Middle frontal gyrus (tissue), 1 donor: ENCODE results near the gene FN1.
"Not testable (repeated sequence)": the region's sequence is repeated elsewhere in the genome, so short reads cannot be mapped to it uniquely, and the experiment has no call there.

Experiments used
- DNase-seq: peaks from one replicate; pipeline ENCODE4 v3.0.0-alpha.2; 2015; ENCODE audit warnings: low spot score; ENCODE audit errors: extremely low spot score

Gene FN1

DNA sequence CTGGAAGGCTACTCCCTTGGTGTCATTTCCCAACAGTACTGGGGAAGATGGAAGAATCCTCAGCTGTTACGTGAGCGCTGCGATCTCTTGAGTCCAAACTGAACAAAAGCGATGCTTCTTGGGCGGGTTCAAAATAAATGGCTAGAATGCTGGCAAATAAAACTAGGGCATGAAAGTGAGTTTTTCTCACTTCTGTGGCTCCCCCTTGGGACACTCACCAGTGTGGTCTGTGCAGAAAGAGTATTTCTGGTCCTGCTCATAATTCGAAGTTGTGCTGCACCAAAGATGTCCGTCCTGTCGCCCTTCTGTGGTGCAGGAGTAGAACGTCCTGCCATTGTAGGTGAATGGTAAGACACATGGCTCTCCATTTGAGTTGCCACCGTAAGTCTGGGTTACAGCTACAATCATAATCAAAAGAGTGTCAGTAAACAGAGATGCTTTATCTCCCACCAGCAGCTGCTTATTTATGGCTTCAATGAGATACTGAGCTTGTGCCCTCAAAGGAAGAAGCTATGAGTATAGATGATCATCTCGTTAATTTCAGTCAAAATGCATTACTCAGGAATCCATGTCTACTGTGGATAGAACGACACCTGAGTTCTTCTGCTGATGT is 11.8 kb downstream of the FN1 start:
- no peak for DNase-seq

DNA sequence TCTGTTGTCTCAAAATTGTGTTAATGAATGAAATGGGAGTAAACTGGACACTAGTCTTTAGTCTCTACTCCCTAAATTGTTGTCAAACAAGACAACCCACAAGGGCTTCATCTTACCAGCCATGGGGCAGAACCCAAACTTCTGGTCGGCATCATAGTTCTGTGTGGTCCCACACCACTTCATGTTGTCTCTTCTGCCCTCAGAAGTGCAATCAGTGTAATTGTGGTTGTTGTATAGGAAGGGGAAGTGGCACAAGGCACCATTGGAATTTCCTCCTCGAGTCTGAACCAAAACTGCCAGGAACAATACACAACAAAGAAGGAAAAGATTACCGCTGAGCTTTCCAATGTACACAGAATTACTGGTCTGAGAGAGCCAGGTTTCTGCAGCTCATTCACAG is 12.6 kb downstream of the FN1 start:
- DNase-seq: no peak

DNA sequence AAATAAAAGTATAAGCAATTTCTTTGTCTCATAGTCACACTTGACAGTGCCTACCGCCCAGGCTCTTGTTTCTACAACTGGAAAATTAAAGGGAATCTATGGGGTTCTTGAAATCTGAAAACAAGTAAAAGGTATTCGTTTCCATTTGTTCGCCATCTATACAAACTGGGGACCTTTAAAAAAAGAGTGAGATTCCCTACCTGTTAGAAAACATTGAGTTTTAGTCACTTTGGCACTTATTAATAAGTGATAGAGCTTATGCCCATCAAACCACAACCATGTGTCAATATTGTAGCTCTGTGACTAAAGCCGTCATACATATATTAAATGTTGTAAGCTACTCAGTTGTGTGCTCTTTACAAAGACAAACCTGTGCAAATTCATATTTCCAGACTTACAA is 13.2 kb downstream of the FN1 start:
- no peak for DNase-seq

DNA sequence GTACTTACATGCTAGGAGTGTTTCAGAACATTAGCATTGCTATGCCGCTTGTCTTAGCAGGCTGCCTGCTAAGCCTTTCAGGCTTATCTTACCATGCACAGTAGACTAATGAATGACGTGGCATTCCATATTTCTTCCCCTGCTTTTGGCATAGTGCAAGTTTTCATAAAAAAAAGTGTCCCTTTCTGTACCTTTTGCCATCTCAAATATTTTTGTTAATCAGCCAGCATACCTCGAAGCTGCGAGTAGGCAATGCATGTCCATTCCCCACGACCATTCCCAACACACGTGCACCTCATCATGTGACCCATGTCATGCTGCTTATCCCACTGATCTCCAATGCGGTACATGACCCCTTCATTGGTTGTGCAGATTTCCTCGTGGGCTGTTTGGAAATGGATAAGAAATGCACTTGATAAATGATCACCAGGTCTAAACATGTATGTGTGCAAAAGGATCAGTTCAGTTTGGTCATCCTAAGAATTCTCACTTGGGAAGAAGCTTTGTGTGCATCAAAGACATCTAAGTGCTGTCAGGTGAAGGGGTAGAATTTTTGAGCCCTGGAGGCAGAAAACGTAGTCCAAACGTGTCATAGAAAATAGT is 13.9 kb downstream of the FN1 start:
- no peak for DNase-seq

DNA sequence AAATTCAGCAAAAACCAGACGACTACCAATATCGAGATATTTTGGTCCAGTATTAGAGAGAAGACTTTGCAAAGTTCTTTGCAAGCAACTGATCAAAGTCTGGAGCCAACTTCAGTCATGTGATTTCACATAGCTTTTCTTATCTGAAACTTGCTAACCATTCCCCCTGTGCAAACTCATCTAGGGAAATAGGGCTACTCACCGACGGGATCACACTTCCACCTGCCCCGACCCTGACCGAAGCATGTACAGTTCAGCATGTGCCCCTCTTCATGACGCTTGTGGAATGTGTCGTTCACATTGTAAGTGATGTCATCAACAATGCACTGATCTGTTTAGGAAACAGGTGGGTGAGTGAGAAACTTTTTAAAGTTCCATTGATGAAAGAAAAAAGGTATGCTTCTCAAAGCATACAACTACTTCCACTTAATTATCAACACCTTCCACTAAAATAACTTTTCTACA is 15.4 kb downstream of the FN1 start:
- no peak for DNase-seq

DNA sequence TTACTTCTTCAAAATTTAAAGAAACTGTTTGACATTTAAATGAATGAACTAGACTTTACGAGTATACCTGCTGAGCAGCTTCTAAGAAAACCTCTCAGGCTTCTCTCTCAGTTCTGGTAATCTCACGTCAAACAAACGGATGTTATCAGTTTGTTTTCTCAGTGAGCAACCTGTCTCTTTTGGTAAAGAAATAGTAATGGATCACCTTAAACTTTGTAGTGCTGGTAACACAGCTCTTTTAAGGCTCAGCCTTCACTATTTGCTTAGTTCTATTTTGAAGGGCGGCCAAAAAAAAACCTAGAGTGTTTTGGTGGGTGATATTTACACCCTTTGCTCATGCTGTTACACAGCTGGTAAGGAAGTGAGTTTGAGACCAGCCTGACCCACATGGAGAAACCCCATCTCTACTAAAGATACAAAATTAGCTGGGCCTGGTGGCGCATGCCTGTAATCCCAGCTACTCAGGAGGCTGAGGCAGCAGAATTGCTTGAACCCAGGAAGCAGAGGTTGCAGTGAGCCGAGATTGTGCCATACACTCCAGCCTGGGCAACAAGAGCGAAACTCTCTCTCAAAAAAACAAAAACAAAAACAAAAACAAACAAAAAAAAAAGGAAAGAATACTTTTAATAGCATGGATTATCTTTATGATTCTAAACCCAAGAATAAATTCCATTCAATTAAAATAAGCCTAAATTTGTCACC is 15.9 kb downstream of the FN1 start:
- DNase-seq: no peak

DNA sequence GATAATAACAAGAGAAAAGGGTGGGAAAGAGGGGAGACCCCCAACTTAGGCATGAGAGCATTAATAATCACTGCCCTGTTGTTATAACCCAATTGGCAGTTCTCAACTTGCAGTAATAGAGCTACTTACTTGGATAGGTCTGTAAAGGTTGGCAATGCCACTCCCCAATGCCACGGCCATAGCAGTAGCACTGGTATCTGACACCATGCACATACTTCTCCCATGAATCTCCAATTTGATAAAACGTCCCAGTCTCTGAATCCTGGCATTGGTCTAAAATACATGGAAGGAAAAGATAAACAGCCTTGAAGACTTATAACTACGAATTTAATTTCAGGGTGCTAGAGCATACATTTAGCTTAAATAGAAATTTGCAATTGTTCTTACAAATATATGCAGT is 16.8 kb downstream of the FN1 start:
- no peak for DNase-seq

DNA sequence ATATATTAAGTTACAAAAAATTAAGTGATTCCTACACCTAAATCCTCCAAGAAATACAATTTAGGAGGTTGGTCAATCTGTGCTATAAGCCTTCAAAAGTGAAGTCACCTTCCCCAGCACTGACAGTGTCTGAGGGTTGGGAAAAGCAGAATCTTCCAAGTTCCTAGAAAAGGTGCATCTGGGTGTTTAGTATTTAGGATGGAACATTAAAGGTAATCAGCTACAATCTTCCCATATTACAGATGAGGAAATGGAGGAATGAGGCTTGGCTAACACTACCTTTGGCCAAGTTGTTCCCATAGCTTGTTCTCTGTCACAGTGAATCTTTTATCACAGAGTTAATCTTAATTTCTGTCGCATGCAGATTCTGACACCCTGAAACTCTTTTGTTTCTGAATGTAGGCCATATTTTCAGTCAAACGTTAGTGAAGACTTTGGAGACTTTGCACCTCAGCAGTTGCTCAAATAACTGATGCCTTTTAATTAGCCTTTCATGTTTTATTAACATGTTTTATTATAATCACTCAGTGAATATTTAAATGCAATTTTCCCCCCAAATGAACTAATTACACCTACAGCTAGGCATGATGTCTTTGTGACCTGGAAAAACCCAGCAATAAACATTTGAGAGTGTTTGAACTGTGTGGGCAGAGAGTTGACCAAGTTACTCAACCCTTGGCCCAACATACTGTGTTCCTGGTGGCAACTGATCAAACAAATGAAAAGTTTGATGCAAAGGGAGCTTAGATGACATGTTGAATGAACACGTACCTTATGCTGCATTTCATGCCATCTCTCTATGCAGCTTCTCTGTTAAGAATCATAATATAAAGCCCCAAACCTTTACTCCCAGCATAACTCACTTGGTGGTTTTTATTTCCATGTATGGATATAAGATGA is 17.6 kb downstream of the FN1 start:
- DNase-seq: no peak

DNA sequence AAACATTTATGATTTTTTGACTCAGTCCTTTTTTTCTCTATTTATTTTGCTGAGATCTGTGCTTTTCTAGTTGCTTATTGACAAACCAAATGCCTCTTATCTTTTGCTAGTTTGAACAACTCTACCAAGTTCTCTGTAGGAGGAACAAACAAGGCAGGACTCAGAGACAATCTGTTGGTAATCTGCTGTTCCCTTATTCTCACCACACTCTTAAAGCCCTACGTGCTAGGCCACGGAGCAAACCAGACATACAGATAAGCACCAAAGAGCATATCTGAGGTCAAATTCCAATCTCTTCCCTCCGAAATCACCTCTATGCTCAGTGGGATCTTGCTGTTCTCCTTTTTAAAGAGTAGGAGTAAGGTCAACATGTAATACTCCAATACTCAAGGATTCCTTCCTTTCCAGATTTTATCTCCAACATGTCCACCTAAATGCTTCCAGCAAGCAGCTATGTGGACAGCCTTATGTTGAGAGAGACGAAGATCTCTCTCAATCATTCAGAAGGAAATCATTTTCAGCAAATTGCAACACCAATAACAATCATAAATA is 18.4 kb downstream of the FN1 start:
- no peak for DNase-seq

DNA sequence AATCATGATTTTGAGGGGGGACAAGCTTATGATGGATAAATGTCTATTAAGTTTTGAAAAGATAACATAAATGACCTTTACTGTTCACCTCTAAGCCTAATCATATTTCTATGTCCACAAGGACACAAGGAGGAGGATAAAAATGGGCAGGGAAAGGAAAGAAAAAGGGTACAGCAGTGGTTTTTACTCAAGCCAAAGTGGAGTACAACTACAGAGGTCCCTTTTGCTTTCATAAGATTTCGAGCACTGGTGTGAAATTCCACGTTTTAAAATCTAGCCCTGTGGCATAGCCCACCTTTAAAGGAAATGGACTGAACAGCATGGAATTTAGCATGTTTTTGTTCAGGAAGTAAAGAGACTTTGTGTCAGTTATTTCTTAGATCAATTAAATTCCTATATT is 19.2 kb downstream of the FN1 start:
- no peak for DNase-seq

DNA sequence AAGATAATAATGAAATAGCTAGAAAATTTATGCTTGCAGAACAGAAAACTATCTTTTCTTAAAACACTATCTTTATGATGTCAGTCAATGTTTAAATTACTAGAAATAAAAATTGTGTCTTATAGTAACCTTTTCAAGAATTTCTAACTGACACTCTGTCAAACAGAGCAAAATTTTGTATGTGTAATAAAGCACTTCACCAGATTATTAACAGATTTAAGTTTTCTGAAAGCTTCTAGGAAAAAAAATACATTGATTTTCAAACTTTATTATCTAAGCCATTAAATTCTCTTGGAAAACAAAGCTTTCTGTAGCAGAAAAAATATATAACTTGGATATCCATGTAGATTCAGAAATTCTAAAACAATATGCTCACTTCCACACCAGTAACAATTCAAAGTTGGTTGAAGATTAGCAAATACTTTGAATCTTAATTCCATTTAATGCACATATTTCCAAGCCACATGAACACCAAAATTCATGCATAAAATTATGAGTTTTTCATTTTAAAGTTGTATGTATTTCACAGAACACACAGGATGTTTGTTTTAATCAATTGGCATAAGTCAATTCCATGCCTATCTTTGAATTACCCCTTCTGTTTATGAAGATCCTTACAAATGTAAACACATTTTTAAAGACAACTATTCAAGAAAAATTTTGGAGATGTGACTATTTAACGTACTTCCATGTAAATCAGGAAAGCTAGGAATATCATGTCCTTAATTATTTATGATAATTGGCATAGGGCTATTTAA is 19.9 kb downstream of the FN1 start:
- DNase-seq: no peak

DNA sequence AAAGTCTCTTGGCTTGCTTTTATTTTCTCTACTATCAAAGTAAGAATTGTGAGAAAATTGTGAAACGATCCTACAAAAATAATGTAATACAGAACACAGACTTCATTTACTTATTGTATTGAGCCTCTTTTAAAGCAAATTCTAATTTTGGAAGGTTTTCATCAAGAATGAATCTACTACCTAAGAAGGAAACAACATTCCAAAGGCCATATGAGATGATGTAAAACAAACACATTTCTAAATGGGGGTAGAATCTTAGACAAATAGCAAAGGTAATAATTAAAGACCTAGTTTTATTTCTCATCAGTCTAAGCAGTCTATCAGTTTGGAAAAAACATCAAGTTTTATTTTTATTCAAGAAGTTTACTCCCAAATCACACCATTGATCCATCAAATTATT is 20.6 kb downstream of the FN1 start:
- DNase-seq: no peak

DNA sequence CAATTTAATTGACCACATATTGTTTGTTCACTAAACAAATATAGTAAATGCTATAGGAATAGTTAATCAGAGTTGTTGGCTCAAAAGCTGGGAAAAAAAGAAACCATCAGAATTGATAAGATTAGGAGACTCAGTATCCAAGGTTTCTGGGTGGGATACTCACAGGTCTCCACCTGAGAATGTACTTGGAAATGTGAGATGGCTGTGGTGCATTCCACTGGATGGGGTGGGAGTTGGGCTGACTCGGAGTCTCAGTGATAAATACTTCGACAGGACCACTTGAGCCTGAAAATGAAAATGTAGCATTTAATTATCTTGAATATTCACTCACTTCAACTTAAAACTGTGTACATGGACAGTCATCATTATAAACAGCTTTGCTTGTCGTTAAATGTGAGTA is 21.2 kb downstream of the FN1 start:
- DNase-seq: no peak

DNA sequence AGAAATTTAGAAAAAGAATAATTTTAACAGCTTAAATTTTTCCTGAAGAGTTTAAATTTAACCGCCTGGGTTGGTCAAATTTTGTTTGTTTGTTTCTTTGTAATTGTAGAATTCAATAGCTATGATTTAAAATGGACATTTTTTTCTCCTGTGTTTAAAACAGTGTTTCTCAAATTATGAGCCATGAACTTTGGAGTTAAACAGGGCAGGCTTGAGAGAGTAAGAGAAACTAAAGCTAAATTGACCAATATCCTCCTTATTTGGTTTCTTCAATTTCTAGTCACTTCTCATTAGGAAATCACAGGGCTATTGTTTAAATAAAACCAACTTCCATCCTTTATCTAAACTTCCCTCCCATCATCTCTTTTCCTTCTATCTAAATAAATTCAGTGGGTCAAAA is 21.9 kb downstream of the FN1 start:
- DNase-seq: no peak

DNA sequence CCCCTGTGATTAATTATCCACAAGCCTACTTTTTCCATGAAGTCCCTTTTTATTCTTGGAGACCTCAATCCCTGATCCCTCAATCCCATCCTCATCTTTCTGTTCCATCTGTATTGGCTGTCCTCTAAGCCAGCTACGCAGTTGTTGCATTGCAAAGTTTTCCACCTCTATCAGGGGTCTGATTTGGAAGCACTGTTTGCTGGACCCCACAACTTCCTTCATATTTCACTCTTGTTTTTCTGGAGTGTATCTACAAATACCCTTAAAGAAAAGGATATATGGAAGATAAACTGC is 22.4 kb downstream of the FN1 start:
- no peak for DNase-seq

DNA sequence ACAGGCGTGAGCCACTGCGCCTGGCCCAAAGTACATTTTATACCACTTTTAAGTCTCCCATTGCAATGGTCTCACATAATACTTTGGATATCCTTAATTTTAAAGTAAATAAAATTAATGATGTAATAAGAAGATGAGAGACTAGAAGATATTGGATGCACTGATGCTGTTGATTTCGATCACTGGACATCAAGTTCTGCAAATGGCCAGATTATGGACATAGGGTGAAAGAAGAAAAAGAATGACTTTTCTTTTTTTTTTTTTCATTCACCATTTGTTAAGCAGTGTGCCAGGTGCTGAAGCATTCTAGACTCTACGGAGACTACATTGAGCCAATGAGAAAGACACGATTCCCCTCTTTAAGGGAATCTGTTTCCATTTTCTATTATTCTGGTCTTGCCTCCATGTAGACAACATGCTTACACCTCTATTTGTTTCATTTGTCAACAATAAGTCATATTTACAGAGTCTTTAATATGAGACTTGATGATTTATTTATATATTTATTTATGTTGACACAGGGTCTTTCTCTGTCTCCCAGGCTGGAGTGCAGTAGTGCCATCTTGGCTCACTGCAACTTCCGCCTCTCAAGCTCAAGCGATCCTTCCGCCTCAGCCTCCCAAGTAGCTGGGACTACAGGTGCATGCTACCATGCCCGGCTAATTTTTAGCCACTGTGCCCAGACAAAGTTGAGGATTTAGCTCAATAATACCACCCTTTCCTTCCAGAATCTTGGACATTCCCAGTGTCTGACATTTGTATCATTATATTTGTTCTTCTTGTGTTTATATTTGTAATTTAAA is 23.7 kb downstream of the FN1 start:
- no peak for DNase-seq

DNA sequence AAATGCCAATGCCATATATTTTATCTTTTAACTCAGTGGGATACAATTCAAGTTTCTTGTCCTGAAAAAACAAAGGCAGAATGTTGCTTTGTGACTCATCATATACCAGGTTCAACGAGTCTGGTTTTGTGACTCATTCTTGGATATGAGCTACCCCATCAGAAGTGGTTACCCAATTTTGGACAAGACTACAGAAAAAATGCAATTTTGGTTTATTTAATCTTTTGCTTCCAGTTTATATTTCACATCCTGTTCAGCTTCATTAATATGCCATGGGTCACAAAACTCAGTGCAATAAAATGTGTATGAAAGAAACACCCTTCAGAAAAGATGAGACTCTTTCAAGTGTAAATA is 25.0 kb downstream of the FN1 start:
- DNase-seq: no peak

DNA sequence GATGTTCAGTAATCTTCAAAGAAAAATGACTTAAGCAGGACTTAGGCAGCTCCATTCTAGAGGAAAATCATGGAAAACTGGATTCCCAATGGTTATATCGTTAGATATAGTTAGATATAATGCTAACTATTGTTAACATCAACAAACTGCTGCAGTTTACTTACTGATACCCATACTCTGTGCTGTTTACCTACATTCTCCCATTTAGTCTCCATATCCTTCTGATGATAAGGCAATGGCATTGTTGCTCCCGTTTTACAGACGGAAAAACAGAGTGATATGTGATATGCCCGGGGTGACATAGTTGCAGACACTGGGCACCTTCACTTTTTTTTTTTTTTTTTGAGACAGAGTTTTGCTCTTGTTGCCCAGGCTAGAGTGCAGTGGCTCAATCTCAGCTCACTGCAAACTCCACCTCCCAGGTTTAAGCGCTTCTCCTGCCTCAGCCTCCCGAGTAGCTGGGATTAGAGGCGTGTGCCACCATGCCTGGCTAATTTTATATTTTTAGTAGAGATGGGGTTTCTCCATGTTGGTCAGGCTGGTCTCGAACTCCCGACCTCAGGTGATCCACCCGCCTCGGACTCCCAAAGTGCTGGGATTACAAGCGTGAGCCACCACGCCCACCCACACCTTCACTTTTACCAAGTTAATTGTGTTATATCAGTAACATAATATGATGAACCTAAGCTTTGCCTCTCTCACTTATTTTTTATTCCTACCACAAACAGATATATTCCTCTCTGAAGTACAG is 25.5 kb downstream of the FN1 start:
- DNase-seq: not testable (repeated sequence)

DNA sequence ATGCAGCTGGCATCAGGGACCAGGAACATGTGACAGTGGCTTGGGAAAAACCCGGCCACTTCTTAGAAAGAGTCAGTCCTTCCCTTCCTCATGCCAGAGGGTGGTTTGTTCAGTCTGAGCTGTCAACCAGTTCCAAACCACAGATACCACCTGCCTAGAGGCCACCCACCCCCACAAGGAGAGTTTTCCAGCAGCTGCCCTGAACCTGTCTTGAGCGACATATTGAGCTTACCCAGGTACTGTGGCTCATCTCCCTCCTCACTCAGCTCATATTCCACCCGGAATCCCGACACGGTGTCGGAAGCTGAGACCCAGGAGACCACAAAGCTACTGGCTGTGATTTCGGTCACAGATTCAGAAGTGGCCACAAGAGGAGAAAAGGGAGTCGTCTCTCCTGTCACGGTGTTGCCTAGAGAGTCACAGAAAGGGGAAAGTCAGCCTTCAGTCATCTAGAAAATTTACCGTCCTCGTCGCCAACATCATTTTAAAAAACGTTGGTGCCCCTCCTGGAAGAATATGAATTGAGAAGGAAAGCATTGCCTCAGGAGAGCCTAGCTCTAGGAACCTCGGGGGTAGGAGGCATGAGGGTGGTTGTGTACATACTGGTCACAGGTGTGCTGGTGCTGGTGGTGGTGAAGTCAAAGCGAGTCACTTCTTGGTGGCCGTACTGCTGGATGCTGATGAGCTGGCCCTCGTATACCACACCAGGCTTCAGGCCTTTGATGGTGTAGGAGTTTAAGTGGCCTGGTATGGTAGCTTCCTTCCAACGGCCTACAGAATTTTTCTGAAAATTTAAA is 26.3 kb downstream of the FN1 start:
- DNase-seq: no peak
